ENCODE results near the gene ASTN1.

ASTN1 gene

DNA sequence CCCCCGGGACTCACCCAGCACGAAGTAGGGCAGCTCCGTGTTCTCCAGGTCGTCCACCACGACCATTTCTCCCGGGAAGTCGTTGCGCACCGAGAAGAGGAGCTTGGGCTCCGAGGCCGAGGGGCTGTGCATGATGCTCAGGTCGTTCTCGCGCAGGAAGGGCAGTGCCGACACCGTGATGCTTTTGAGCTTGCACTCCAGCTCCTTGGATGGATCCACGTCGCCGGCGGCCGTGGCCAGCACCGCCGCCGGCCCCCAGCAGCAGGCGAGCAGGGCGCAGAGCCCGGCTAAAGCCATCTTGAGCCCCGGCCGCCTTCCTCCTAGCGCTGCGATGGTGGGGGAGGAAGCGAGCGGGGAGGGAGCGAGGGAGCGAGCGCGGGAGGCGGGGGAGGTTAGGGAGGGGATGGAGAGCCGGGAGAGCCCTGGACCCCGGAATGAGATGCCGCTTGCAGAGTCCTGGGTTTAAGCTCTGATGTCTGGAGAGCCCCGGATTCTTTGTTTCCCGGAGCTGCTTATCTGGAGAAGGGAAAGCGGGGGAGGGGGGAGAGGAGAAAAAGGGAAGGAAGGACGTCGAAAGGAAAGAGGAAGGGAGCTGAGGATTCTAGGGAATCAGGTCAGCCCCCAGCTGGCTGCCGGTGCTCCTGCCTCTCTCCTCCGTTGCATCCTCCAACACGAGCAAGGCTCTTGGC, at the start of gene ASTN1:
ASTN1 (minus strand) TSS at position 333 of the 689 bp plus-strand sequence; CDS start at position 297, 36 bp downstream.
- no peak within 1 kb of the TSS for H3K4me3 Mint-ChIP-seq
- no peak within 1 kb of the TSS for H3K27ac Mint-ChIP-seq
- ATAC-seq (no peak), DNase-seq (ENCODE audit: low spot score in 2 of 2) (no peak)
- no peaks in the 10 kb centered on the region for H3K36me3 Mint-ChIP-seq
- H3K4me1 Mint-ChIP-seq: peaks cover 5% of the 10 kb centered on the region
- peaks cover 9% of the 10 kb centered on the region for H3K9me3 Mint-ChIP-seq

DNA sequence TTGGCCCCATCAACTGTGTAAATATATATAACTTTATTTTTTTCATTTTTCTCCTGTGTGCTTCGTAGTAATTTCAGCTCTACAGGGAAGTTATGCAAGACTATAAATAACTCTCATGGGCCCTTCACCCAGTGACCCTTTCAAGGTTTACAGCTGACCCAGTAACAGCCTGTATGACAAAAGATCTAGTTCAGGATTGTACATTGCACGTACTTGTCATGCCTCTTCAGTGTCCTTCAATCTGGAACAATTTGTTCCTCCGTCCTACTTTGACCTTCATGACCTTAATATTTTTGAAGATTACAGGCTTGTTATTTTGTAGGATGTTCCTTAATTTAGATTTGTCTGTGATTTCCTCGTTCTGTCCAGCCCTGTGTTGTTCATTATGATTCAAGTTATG, 46.7 kb upstream of the ASTN1 start:
- Mint-ChIP-seq H3K36me3 (no peaks in the 10 kb centered on the region), H3K9me3 (peaks cover 7% of the 10 kb centered on the region), H3K27ac (no peak overlapping the region), H3K4me1 (no peaks in the 10 kb centered on the region), H3K4me3 (no peak overlapping the region)
- no peak for DNase-seq (ENCODE audit: low spot score in 2 of 2)
- no peak for ATAC-seq

DNA sequence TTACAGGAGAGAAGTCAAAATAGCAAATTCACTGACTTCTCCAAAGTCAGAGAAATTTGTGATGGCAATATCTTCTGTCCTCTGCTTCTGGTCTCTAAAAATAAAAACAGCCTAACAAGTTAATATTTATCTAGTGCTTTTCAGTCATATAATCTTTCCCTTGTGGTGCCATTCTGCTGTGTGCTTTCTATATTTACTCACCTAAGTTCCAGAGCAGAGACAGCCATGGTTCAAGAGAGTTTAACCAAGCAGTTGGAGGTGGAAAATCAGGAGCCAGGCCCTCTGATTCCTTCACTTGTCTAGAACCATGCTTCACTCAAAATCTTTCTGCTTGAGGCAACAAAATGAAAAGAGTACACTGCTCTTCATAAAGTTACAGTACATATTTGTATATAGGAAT, 45.6 kb upstream of the ASTN1 start:
- ATAC-seq: no peak

DNA sequence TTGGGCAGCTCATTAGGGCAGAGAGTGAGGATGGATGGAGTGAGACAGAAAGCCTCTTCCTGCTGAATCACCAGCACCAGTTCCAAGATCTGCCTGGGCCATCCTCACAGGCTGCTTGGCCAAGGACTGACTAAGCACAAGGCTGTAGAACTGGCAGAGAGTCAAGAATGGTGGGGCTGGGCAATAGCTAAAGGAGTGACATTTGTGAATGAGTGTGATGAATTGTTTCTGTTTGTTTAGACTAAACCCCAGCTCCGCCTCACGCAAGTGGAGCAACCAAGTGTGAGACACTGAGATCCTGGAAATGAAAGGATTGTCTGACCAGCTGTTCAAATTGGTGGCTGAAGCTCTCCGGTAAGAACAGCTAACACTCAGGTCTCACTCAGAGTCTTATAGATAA, 44.8 kb upstream of the ASTN1 start:
- Mint-ChIP-seq H3K36me3 (no peaks in the 10 kb centered on the region), H3K4me3 (no peak overlapping the region), H3K4me1 (no peaks in the 10 kb centered on the region), H3K27ac (no peak overlapping the region), H3K9me3 (peaks cover 2% of the 10 kb centered on the region)
- ATAC-seq (no peak), DNase-seq (ENCODE audit: low spot score in 2 of 2) (no peak)

More for the DNA sequence above, 45.6 kb upstream of the ASTN1 start:
- H3K27ac Mint-ChIP-seq: no peak overlapping the region
- no peak overlapping the region for H3K4me3 Mint-ChIP-seq
- no peak for DNase-seq (ENCODE audit: low spot score in 2 of 2)
- H3K4me1 Mint-ChIP-seq: no peaks in the 10 kb centered on the region
- H3K36me3 Mint-ChIP-seq: no peaks in the 10 kb centered on the region
- H3K9me3 Mint-ChIP-seq: peaks cover 5% of the 10 kb centered on the region

DNA sequence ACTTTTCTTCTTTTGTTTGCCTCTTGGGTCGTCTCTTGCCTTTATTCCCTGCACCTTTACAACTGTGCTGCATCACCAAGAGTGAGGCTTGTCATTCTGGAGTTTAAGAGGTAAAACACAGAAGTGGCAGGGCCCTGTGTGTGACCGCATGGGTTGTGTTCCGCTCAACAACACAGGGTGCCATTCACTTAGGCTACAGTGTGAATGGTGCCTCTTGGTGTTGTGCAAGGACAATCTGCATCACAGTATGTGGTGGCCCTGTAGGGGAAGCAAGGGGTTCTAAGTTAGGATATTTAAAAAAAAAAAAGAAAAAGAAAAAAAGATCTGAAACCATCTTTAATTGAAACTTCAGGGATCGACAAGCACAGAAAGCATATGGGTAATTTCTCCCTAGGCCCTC, 44.4 kb upstream of the ASTN1 start:
- Mint-ChIP-seq H3K4me3 (no peak overlapping the region), H3K9me3 (peaks cover 2% of the 10 kb centered on the region), H3K4me1 (no peaks in the 10 kb centered on the region), H3K36me3 (no peaks in the 10 kb centered on the region), H3K27ac (no peak overlapping the region)
- DNase-seq (ENCODE audit: low spot score in 2 of 2): no peak
- no peak for ATAC-seq

DNA sequence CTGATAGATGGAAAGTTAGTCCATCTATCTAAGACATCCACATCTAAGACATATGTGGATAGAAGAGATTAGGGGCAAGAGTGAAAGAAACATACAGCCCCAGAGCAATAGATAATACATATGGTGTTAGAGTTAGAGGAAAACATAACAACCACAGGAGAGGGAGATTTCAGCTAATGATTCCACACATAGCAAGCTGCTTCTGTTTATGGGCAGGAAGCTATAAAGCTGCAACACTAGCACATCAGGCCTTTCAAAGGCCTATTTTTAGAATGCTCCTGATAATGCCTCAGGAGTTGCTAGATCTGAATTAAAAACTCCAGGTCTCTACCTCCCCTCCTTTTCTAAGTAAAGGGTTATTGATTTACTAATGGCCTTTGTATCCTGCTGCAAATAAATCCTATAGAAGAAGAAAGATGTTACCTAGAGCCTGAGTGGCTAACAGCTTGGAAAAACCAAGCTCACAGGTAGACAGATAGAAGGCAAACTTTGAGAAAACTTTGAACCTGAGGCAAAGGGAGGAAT, 42.4 kb upstream of the ASTN1 start:
- ATAC-seq (no peak), DNase-seq (ENCODE audit: low spot score in 2 of 2) (no peak)
- Mint-ChIP-seq H3K36me3 (no peaks in the 10 kb centered on the region), H3K4me1 (no peaks in the 10 kb centered on the region), H3K9me3 (peaks cover 3% of the 10 kb centered on the region), H3K27ac (no peak overlapping the region), H3K4me3 (no peak overlapping the region)

DNA sequence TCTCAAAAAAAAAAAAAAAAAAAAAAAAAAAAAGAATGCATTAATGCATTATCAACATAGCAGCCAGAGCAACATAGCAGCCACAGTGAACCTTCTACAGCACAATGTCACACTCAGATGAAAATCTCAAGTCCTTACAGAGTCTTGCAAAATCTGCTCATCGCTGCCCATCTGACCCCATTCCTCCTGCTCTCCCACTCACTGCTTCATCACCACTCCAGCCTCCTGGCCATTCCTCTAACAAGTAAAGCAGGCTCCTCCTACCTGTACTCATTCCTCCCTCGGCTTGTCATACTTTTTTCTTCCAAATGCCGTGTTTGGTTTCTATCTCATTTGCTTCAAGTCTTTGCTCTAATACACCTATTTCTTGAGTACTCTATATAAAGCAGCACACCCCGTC, 35.8 kb upstream of the ASTN1 start:
- Mint-ChIP-seq H3K9me3 (peaks cover 13% of the 10 kb centered on the region), H3K4me3 (no peak overlapping the region), H3K4me1 (no peaks in the 10 kb centered on the region), H3K27ac (no peak overlapping the region), H3K36me3 (no peaks in the 10 kb centered on the region)
- ATAC-seq (no peak), DNase-seq (ENCODE audit: low spot score in 2 of 2) (no peak)

DNA sequence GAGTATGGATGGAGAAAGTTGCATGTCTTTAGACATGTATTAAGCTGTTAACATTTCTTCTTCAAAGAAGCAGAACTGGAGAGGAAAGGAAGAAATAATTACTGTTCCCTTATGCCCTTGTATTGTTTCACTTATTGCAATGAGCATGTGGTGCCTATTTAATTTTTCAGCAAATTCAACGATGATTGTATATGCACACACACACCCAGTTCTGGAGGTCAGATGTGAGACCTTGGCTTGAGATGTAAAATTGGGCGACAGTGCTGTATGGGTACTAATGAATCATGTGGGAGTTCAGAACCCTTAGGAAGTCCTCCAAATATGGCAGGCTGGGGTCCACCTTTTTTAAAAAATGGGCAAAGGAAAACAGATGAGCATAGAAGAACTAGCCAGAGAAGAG, 33.7 kb upstream of the ASTN1 start:
- H3K4me1 Mint-ChIP-seq: no peaks in the 10 kb centered on the region
- no peaks in the 10 kb centered on the region for H3K36me3 Mint-ChIP-seq
- no peak overlapping the region for H3K27ac Mint-ChIP-seq

DNA sequence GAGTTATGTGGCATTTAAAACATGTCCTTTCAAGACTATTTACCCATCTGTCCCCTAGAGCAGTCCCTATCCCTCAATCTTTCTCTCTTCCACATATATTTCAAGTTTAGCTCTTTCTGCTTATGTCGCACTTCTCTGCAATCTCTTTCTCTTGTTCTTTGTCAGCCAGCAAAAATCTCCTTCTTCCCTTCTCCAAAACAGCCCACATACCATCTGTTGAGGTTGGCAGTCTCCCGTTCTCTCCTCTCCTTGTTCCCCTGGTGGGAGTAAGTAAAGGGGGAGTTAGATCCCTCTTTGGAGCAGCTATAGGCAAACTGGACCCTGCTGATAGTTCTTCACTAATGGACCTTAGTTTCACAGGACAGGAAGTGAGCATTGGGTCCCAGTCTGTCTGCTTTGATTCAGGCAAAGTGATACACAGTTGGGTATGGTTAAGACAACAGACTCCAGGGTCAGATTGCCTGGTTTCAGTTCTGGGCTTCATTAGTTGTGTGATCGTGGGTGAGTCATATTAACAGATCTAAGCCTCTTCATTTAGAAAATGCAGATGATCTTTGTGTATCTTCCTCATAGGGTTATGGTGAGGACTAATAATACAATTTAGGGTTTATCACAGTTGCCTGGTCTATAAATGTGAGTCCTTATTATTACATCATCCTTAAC, 25.9 kb upstream of the ASTN1 start:
- DNase-seq (ENCODE audit: low spot score in 2 of 2) (no peak), ATAC-seq (no peak)
- H3K4me1 Mint-ChIP-seq: no peaks in the 10 kb centered on the region
- H3K4me3 Mint-ChIP-seq: no peak overlapping the region
- H3K9me3 Mint-ChIP-seq: peaks cover 6% of the 10 kb centered on the region
- H3K27ac Mint-ChIP-seq: no peak overlapping the region
- H3K36me3 Mint-ChIP-seq: no peaks in the 10 kb centered on the region

More for the DNA sequence above, 33.7 kb upstream of the ASTN1 start:
- DNase-seq (ENCODE audit: low spot score in 2 of 2) (no peak), ATAC-seq (no peak)
- H3K9me3 Mint-ChIP-seq: peaks cover 10% of the 10 kb centered on the region
- H3K4me3 Mint-ChIP-seq: no peak overlapping the region

DNA sequence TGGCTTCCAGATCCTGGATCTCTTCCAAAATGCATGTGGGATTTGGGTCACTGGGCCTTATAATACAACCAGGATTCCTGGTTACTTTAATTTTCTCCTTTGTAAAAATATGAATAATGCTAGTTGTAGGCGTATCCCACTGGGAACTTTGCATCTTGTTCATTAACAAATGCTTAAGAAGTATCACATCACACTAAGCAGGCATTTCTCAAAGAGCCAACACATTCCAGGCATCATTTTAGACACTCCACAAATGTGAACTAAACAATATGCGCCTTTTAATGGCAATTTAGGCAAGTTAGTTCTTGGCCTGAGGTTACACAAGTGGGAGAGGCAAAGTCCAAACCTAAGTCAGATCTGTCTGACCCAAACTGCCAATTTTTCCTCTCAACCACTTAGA, 22.1 kb upstream of the ASTN1 start:
- H3K36me3 Mint-ChIP-seq: no peaks in the 10 kb centered on the region

DNA sequence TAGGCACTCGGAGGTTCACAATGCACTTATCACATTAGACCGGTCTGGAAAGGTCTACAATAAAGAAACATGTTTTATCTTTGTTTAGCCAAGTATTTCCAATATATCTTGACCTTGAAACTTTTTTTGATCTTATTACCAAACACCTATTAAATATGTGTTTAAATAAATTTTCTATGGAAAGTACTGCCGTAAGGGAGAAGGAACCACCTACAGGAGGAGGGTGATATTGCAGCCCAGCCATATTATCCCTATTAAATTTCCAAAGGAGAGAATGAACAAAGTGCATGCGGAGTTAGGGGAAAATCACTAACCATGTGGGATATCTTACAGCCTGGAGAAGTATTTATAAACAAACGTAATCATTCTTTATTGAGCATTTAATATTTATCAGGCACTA, 20.7 kb upstream of the ASTN1 start:
- Mint-ChIP-seq H3K4me3 (no peak overlapping the region), H3K9me3 (peaks cover 4% of the 10 kb centered on the region), H3K27ac (no peak overlapping the region), H3K4me1 (peaks cover 13% of the 10 kb centered on the region), H3K36me3 (no peaks in the 10 kb centered on the region)
- DNase-seq (ENCODE audit: low spot score in 2 of 2) (no peak), ATAC-seq (no peak)

More for the DNA sequence above, 22.1 kb upstream of the ASTN1 start:
- H3K4me3 Mint-ChIP-seq: no peak overlapping the region
- peaks cover 6% of the 10 kb centered on the region for H3K9me3 Mint-ChIP-seq
- H3K4me1 Mint-ChIP-seq: peaks cover 10% of the 10 kb centered on the region
- no peak for ATAC-seq
- no peak overlapping the region for H3K27ac Mint-ChIP-seq
- DNase-seq (ENCODE audit: low spot score in 2 of 2): no peak

DNA sequence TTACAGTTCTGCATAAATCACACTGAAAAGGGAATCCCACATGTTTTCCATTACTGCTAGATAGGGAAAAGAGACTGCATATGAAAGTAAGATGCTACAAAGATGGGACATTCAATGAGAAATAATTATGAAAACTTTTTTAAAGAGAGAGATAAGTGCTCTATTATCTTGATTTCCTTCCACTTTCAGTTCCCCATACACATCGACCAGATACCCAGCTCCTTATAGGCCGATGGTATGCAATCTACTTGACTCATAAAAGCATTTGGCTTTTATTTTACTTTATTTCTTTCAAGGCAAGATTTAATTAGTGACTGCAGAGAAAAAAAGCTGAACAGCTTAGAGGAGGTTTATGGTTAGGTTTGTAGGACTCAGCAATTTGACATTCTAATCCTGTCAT, 19.3 kb upstream of the ASTN1 start:
- Mint-ChIP-seq H3K4me3 (no peak overlapping the region), H3K4me1 (peaks cover 13% of the 10 kb centered on the region), H3K9me3 (peaks cover 2% of the 10 kb centered on the region), H3K36me3 (no peaks in the 10 kb centered on the region), H3K27ac (no peak overlapping the region)
- ATAC-seq (no peak), DNase-seq (ENCODE audit: low spot score in 2 of 2) (no peak)

DNA sequence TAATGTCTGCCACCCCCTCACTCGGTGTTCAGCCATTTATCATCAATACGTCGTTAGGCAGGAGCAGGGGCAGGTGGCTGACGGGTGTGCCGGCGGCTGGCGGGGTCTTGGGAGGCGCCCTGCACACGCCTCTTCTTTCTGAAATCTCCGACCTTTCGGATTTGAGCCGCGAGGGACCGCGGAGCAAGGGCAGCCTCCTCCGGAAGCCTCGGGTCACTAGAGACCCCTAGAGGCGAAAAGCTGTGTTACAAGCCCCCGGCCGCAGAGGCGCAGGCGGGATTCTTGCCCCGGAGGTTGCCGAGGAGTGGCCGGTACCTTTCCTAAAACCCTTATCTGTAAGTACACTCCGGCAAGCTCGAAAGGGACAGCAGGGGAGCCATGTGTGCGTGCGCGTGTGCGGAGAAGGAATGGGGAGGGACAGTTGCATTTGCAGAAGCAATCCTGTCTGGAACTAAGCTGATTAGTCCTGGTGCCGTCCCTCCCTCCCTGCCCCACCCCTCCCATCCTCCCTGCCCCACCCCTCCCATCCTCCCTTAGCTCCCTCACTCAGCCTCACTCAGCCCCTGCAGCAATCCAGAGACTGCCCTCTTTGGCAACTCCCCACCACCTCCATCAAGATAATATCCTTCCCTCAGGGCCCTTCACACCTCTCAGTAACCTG, 17.2 kb upstream of the ASTN1 start:
- H3K4me3 Mint-ChIP-seq: peak overlapping the region; percentile 14
- no peaks in the 10 kb centered on the region for H3K36me3 Mint-ChIP-seq
- H3K9me3 Mint-ChIP-seq: peaks cover 4% of the 10 kb centered on the region
- ATAC-seq (peak; percentile 49), DNase-seq (ENCODE audit: low spot score in 2 of 2) (peak; percentile 12 to 60)
- H3K4me1 Mint-ChIP-seq: peaks cover 13% of the 10 kb centered on the region
- no peak overlapping the region for H3K27ac Mint-ChIP-seq

DNA sequence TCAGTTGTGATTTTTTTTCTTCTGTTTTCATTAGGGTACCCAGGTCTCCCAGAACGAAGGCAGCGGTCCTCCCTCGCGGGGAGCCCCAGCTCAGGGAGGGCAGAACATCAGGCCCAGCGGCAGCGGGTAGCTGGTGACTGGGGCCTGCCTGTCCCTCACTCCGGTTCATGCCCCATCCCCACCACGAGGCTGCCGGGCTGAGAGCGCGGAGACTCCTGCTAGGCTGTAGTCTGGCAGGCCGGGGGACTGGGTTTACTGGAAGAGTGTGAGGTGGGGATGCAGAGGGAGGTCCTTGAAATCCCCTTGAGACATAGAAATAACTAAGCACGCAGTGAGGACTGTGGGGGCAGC, 16.7 kb upstream of the ASTN1 start:
- Mint-ChIP-seq H3K27ac (no peak overlapping the region), H3K4me1 (peaks cover 13% of the 10 kb centered on the region), H3K9me3 (peaks cover 4% of the 10 kb centered on the region), H3K36me3 (no peaks in the 10 kb centered on the region), H3K4me3 (peak overlapping the region; percentile 14)
- ATAC-seq (peak; percentile 42), DNase-seq (ENCODE audit: low spot score in 2 of 2) (no peak)

DNA sequence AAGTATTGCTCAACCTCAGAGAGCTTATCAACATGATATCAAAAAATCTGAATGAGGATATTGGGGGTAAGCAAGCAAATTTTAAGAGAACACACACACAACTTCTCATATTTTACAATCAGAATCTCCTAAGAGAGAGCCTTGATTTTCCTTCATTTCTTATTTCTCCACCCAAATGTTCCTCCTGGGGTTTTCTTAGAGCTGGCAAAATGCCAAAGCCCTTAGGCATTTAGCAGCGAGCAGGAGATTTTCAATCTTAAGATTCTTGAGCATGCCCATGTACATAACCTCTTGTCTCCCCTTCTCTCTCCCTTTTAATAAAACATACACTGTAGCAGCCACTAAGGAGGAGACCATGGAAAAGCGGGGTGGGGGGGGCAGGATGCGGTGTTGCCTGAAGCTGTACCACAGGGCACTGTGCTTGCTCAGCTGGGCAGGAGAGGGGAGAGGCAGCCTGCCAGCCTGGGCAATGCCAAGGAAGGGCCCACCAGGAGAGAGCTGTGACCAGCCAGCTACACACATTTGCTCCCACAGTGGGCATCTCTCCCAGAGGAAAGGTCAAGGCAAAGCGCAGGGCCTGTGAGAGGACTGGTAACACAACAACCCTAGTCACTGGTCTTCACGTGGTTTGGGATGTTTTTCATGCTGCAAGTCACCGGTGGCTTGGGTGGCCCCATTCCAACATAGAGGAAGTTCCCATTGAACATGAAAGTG, 10.6 kb upstream of the ASTN1 start:
- H3K9me3 Mint-ChIP-seq: peaks cover 4% of the 10 kb centered on the region
- no peaks in the 10 kb centered on the region for H3K4me1 Mint-ChIP-seq
- H3K4me3 Mint-ChIP-seq: no peak overlapping the region
- ATAC-seq (no peak), DNase-seq (ENCODE audit: low spot score in 2 of 2) (no peak)
- H3K36me3 Mint-ChIP-seq: no peaks in the 10 kb centered on the region
- H3K27ac Mint-ChIP-seq: no peak overlapping the region
